HCT116 (cell line): ENCODE data around the gene MARK1. TPM values are rescaled to one million over a fixed set of nuclear protein-coding genes. Genes with fewer than 3 reads are reported as not detected.

Experiments used
- ATAC-seq: fragments of 200-7000 bp; cut with Tn5 transposase; 2 replicates; pipeline ENCODE4 v1.9.1; 2020; ENCODE audit warnings: mild to moderate bottlenecking, moderate library complexity
- Bru-seq: library from RNA; stranded (reverse); fragments of 400-500 nt; gene quantifications from one replicate; lab custom pipeline; 2021; lab: Mats Ljungman, UMichigan
- BruChase-seq, 2 experiments: library from RNA; stranded (reverse); fragments of 400-500 nt; gene quantifications; one replicate each; lab custom pipeline; 2021; lab: Mats Ljungman, UMichigan
- BruUV-seq: library from RNA; stranded (reverse); fragments of 400-500 nt; replicated peaks from 2 replicates; lab custom pipeline; 2021; lab: Mats Ljungman, UMichigan
- CTCF ChIA-PET: fragments of 300-600 bp; sonication (Branson Sonifier 250); formaldehyde crosslinking; loops from one replicate; lab custom pipeline; 2021; ENCODE audit warnings: antibody characterized with exemption; lab: Charles Lee
- POLR2A ChIA-PET: fragments of 300-600, 350-600 bp; sonication (Branson Sonifier 250); formaldehyde crosslinking; loops from one replicate; lab custom pipeline; 2021; ENCODE audit warnings: antibody characterized with exemption; lab: Charles Lee
- RAD21 ChIA-PET, 2 experiments: fragments of 300-600 bp; sonication (Branson Sonifier 250); formaldehyde crosslinking; loops; one replicate each; lab custom pipeline; 2023; ENCODE audit warnings: low total read pairs in 2 of 2; ENCODE audit not compliant: uncharacterized antibody in 2 of 2, unreplicated experiment in 2 of 2, low non-redundant PET in 1 of 2; lab: Charles Lee
- DNase-seq: peaks from one replicate; pipeline ENCODE4 v3.0.0-alpha.2; 2010; ENCODE audit warnings: low read depth, low spot score
- H2AFZ ChIP-seq: fragments of 200-600 bp; shearing (Covaris generic), sonication (generic); 2 replicates; pipeline ENCODE4 v1.6.1; 2017; ENCODE audit warnings: low read depth, mixed run types, mixed read lengths, antibody characterized with exemption, low read length; ENCODE audit not compliant: poor library complexity, severe bottlenecking
- H3K27ac ChIP-seq: 2 replicates; pipeline ENCODE4 v1.5.1; 2012; ENCODE audit warnings: low read depth, low read length
- H3K27me3 ChIP-seq: fragments of 200-600 bp; sonication (generic); 2 replicates; pipeline ENCODE4 v1.6.1; 2016; ENCODE audit warnings: mixed run types, low read length, mixed read lengths; ENCODE audit not compliant: insufficient read depth
- H3K36me3 ChIP-seq, 2 experiments: fragments of 200-500 bp in 1 of 2; fragments of 200-600 bp in 1 of 2; sonication (Bioruptor generic) in 1 of 2; sonication (generic) in 1 of 2; 2 replicates each; pipeline versions ENCODE4 v1.5.1 to v1.6.1; 2014 to 2016; ENCODE audit warnings: low read length in 2 of 2, inconsistent platforms in 1 of 2, mixed read lengths in 1 of 2, mixed run types in 1 of 2; ENCODE audit not compliant: insufficient read depth in 2 of 2, control insufficient read depth in 1 of 2
- H3K4me1 ChIP-seq, 2 experiments: fragments of 200-600 bp in 1 of 2; sonication (generic) in 1 of 2; 2 replicates each; pipeline versions ENCODE4 v1.5.1 to v1.6.1; 2012 to 2017; ENCODE audit warnings: low read length in 2 of 2, inconsistent platforms in 1 of 2, mild to moderate bottlenecking in 1 of 2, mixed read lengths in 1 of 2, mixed run types in 1 of 2, moderate library complexity in 1 of 2; ENCODE audit not compliant: insufficient read depth in 2 of 2, control insufficient read depth in 1 of 2
- H3K4me2 ChIP-seq: fragments of 200-600 bp; sonication (generic); 2 replicates; pipeline ENCODE4 v1.6.1; 2017; ENCODE audit warnings: mixed run types, low read length, mixed read lengths
- H3K4me3 ChIP-seq, 2 experiments: fragments of 200-600 bp in 1 of 2; sonication (generic) in 1 of 2; replicated peaks in 1 of 2; 2 replicates each; pipeline ENCODE4 v1.5.1; 2011 to 2016; ENCODE audit warnings: low read length in 2 of 2, control low read depth in 1 of 2, low read depth in 1 of 2, mild to moderate bottlenecking in 1 of 2, mixed read lengths in 1 of 2, mixed run types in 1 of 2
- H3K79me2 ChIP-seq: fragments of 200-600 bp; sonication (generic); 2 replicates; pipeline ENCODE4 v1.6.1; 2017; ENCODE audit warnings: mild to moderate bottlenecking, mixed run types, low read length, moderate library complexity, mixed read lengths; ENCODE audit not compliant: insufficient read depth
- H3K9ac ChIP-seq: fragments of 200-600 bp; sonication (generic); 2 replicates; pipeline ENCODE4 v1.6.1; 2016; ENCODE audit warnings: low read length, mixed read lengths
- H3K9me2 ChIP-seq: fragments of 200-600 bp; sonication (generic), shearing (Covaris generic); 2 replicates; pipeline ENCODE4 v1.6.1; 2017; ENCODE audit warnings: mixed run types, mild to moderate bottlenecking, moderate library complexity; ENCODE audit not compliant: insufficient read depth
- H3K9me3 ChIP-seq, 2 experiments: fragments of 200-500 bp in 1 of 2; fragments of 200-600 bp in 1 of 2; sonication (Bioruptor generic) in 1 of 2; sonication (generic) in 1 of 2; 2 replicates each; pipeline ENCODE4 v1.6.1; 2014 to 2017; ENCODE audit warnings: low read length in 2 of 2, mixed read lengths in 2 of 2, inconsistent platforms in 1 of 2, low read depth in 1 of 2, mild to moderate bottlenecking in 1 of 2, mixed run types in 1 of 2, moderate library complexity in 1 of 2; ENCODE audit not compliant: control insufficient read depth in 1 of 2, insufficient read depth in 1 of 2
- H4K20me1 ChIP-seq: fragments of 200-600 bp; sonication (generic), shearing (Covaris generic); 2 replicates; pipeline ENCODE4 v1.6.1; 2017; ENCODE audit warnings: mixed run types, mild to moderate bottlenecking, moderate library complexity; ENCODE audit not compliant: insufficient read depth
- ATF3 ChIP-seq: IDR thresholded peaks from 2 replicates; pipeline ENCODE4 v1.6.1; 2012
- CBX3 ChIP-seq: IDR thresholded peaks from 2 replicates; pipeline ENCODE4 v1.6.1; 2012; ENCODE audit warnings: low read depth
- CTCF ChIP-seq, 3 experiments: fragments of 200-600 bp in 1 of 3; sonication (generic) in 1 of 3; IDR thresholded peaks in 2 of 3; conservative IDR thresholded peaks in 1 of 3; 2 replicates each; pipeline ENCODE4 v1.5.1; 2012 to 2017; ENCODE audit warnings: low read depth in 2 of 3, low read length in 2 of 3, antibody characterized with exemption in 1 of 3, borderline replicate concordance in 1 of 3, control low read depth in 1 of 3, mild to moderate bottlenecking in 1 of 3, mixed read lengths in 1 of 3, mixed run types in 1 of 3, moderate library complexity in 1 of 3; ENCODE audit not compliant: insufficient read depth in 1 of 3
- EGR1 ChIP-seq: IDR thresholded peaks from 2 replicates; pipeline ENCODE4 v1.6.1; 2012; ENCODE audit warnings: low read depth
- ELF1 ChIP-seq: IDR thresholded peaks from 2 replicates; pipeline ENCODE4 v1.6.1; 2012; ENCODE audit warnings: low read depth, borderline replicate concordance
- EZH2 ChIP-seq: fragments of 200-600 bp; sonication (generic); IDR thresholded peaks from 2 replicates; pipeline ENCODE4 v1.6.1; 2017; ENCODE audit warnings: antibody characterized with exemption, mixed run types
- EZH2phosphoT487 ChIP-seq: fragments of 200-600 bp; IDR thresholded peaks from 2 replicates; pipeline ENCODE4 v1.6.1; 2018; ENCODE audit warnings: antibody characterized with exemption, borderline replicate concordance
- JUND ChIP-seq: IDR thresholded peaks from 2 replicates; pipeline ENCODE4 v1.6.1; 2012
- MAX ChIP-seq: IDR thresholded peaks from 2 replicates; pipeline ENCODE4 v1.6.1; 2012
- POLR2A ChIP-seq: IDR thresholded peaks from 2 replicates; pipeline ENCODE4 v1.7.0; 2011; ENCODE audit warnings: borderline replicate concordance; ENCODE audit not compliant: insufficient read depth, insufficient read length; ENCODE audit errors: extremely low read depth
- POLR2AphosphoS5 ChIP-seq: IDR thresholded peaks from 2 replicates; pipeline ENCODE4 v1.6.1; 2011; ENCODE audit warnings: mild to moderate bottlenecking, low read depth, low read length, moderate library complexity
- RAD21 ChIP-seq: IDR thresholded peaks from 2 replicates; pipeline ENCODE4 v1.6.1; 2012; ENCODE audit warnings: low read depth, mild to moderate bottlenecking
- SIN3A ChIP-seq: IDR thresholded peaks from 2 replicates; pipeline ENCODE4 v1.6.1; 2012; ENCODE audit warnings: low read depth
- SRF ChIP-seq: IDR thresholded peaks from 2 replicates; pipeline ENCODE4 v1.6.1; 2012; ENCODE audit warnings: low read depth
- TCF7L2 ChIP-seq: IDR thresholded peaks from 2 replicates; pipeline ENCODE4 v1.7.0; 2011; ENCODE audit warnings: borderline replicate concordance, inconsistent platforms; ENCODE audit not compliant: insufficient read depth, insufficient read length; ENCODE audit errors: extremely low read depth
- YY1 ChIP-seq: IDR thresholded peaks from 2 replicates; pipeline ENCODE4 v1.6.1; 2011; ENCODE audit warnings: low read length, low read depth, moderate library complexity, mild to moderate bottlenecking; ENCODE audit not compliant: insufficient replicate concordance; ENCODE audit errors: extremely low read depth
- ZFX ChIP-seq: fragments of 450-650 bp; IDR thresholded peaks from 2 replicates; pipeline ENCODE4 v1.6.1; 2017
- intact Hi-C: fragments of 100-400 bp; cut with micrococcal nuclease; formaldehyde crosslinking; loops from 2 replicates; pipeline ENCODE4 v1.10.0; 2022
- long read RNA-seq: library from polyadenylated mRNA; unstranded; transcript quantifications from one replicate; pipeline ENCODE4 v2.0.0, GENCODE V29; 2021; ENCODE audit not compliant: unreplicated experiment
- polyA plus RNA-seq: library from polyadenylated mRNA; unstranded; fragments of >200 nt; gene quantifications from 2 replicates; pipeline ENCODE4 v1.2.1, GENCODE V29; 2012; ENCODE audit warnings: missing spikeins
- total RNA-seq: library from RNA; stranded (reverse); gene quantifications from one replicate; pipeline ENCODE4 v1.2.1, GENCODE V29; 2021; ENCODE audit not compliant: unreplicated experiment

MARK1 gene
- total RNA-seq = 3.6 TPM
- 1.9 and 2.0 TPM in 2 replicates for polyA plus RNA-seq
- percentile 53 among the genes with signal in this experiment for Bru-seq, nascent RNA
- BruChase-seq, experiment 1, labeled RNA remaining after a 6-hour chase = percentile 39 among the genes with signal in this experiment
- percentile 49 among the genes with signal in this experiment for BruChase-seq, experiment 2, labeled RNA remaining after a 2-hour chase
- long read RNA-seq, partial matches to known transcripts = 4 of 13 reads
- long read RNA-seq, other reads (novel, unspliced or antisense) = 7 of 13 reads

- POLR2A ChIA-PET = no interaction called here
Observed at GRCh38 chr1:220527908-220528678, at the start of gene MARK1. Gene MARK1 (plus strand): TSS chr1:220528136. CDS start chr1:220528823, 687 bp downstream.

DNA sequence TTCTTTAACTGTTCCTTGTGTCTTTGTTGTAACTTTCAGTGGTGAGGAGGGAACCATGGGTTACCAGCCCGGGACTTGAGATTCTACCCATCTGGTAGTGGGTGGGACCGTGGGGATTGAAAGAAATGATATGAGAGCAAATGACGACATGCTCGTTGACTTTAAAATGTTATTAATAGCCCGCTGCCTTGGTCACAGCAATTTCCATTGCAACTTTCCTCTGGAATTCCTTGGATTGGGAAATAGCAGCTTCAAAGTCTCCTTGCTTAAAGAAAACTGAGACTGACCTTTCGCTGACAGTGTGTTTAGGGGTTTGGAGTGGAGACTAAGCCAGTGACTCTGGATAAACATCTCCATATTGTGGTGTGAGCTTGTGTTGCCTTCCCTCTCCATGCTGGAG lies 44.2 kb upstream of the MARK1 start:
- no peak for DNase-seq
- Histone ChIP-seq H3K4me1 (peaks cover 0 to 8% of the 10 kb centered on the region in 2 experiments; a peak in 2 of 4 replicates), H3K27me3 (no peaks in the 10 kb centered on the region), H3K79me2 (no peaks in the 10 kb centered on the region), H3K4me3 (no peak overlapping the region), H3K27ac (no peak overlapping the region), H3K36me3 (no peaks in the 10 kb centered on the region), H4K20me1 (no peaks in the 10 kb centered on the region), H3K9me3 (no peaks in the 10 kb centered on the region), H2AFZ (no peak overlapping the region), H3K4me2 (no peak overlapping the region), H3K9ac (no peak overlapping the region), H3K9me2 (no peaks in the 10 kb centered on the region)
- ChIA-PET CTCF (no interaction called here), RAD21 (no interaction called here), POLR2A (no interaction called here)
- no TSS peak for BruUV-seq
- ATAC-seq = no peak
- intact Hi-C loops = no loop called here
- no peak for TF ChIP-seq POLR2A
- no peak for TF ChIP-seq ELF1
- TF ChIP-seq ZFX = no peak
- no peak for TF ChIP-seq CTCF (IDR thresholded peaks at IDR 0.05 in 2 of 3, conservative IDR thresholded peaks at IDR 0.05 in 1 of 3; ENCODE audit: borderline replicate concordance in 1 of 3, insufficient read depth in 1 of 3, low read depth in 2 of 3, low read length in 2 of 3)
- no peak for TF ChIP-seq MAX
- no peak for TF ChIP-seq EGR1
- TF ChIP-seq JUND = no peak
- no peak for TF ChIP-seq CBX3
- no peak for TF ChIP-seq EZH2
- TF ChIP-seq ATF3 = no peak
- TF ChIP-seq YY1 = no peak
- TF ChIP-seq TCF7L2 = no peak
- TF ChIP-seq EZH2phosphoT487 = no peak
- TF ChIP-seq RAD21 = no peak

More at GRCh38 chr1:220527908-220528678, at the start of gene MARK1:
- no peaks in the 10 kb centered on the region for H3K79me2 ChIP-seq
- peak within 1 kb of the TSS; percentile 77 for H3K4me2 ChIP-seq
- no peak for TF ChIP-seq YY1
- TF ChIP-seq POLR2AphosphoS5 = peak; percentile 51; the same call in 1 of the 2 replicates
- no peak for TF ChIP-seq SRF
- TF ChIP-seq ZFX = peak; percentile 81
- TF ChIP-seq SIN3A = 0 out of 2 replicates have a peak, but pooled peaks have one; percentile 19
- TF ChIP-seq, all 23 proteins: peak for 3
- peak within 1 kb of the TSS; percentile 58 to 71 for H3K4me3 ChIP-seq
- CTCF ChIA-PET = interaction anchor here (0.9 kb wide), 1 partner anchor 247 kb away, joined by 3 read pairs; no protein-coding TSS in a partner anchor
- peak within 1 kb of the TSS; percentile 69 for H3K9ac ChIP-seq
- no peaks in the 10 kb centered on the region for H3K9me3 ChIP-seq
- intact Hi-C loops = loop anchor here (5.0 to 10.0 kb wide), 3 partner anchors 153 to 249 kb away; no protein-coding TSS in a partner anchor
- no peaks in the 10 kb centered on the region for H3K36me3 ChIP-seq
- peak; percentile 84 for ATAC-seq
- peak within 1 kb of the TSS; percentile 57 for H3K27ac ChIP-seq
- DNase-seq = no peak
- peak within 1 kb of the TSS; percentile 55 for H2AFZ ChIP-seq
- H4K20me1 ChIP-seq = no peaks in the 10 kb centered on the region
- peaks cover 0 to 22% of the 10 kb centered on the region in 2 experiments; a peak in 1 of 4 replicates for H3K4me1 ChIP-seq
- BruUV-seq = no TSS peak
- H3K27me3 ChIP-seq = no peaks in the 10 kb centered on the region
- RAD21 ChIA-PET = no interaction called here
- no peaks in the 10 kb centered on the region for H3K9me2 ChIP-seq
